B cell (primary cell): ENCODE measurements around the gene BCKDK. TPM values are rescaled to one million over a fixed set of nuclear protein-coding genes. Genes with fewer than 3 reads are reported as not detected.

Experiments
- ATAC-seq: fragments of 200-7000 bp; cut with Tn5 transposase; one replicate; pipeline ENCODE4 v1.10.0; 2021; ENCODE audit warnings: low read depth, mild to moderate bottlenecking, moderate number of reproducible peaks, moderate library complexity
- CTCF ChIA-PET: fragments of 350-600 bp; sonication (Branson Sonifier 250); formaldehyde crosslinking; loops from one replicate; lab custom pipeline; 2021; ENCODE audit warnings: antibody characterized with exemption, inconsistent platforms; lab: Charles Lee
- POLR2A ChIA-PET: fragments of 350-600 bp; sonication (Branson Sonifier 250); formaldehyde crosslinking; loops from one replicate; lab custom pipeline; 2021; ENCODE audit warnings: antibody characterized with exemption; lab: Charles Lee
- DNase-seq: peaks from one replicate; pipeline ENCODE4 v3.0.0; 2013
- H2AFZ ChIP-seq: 2 replicates; pipeline ENCODE4 v1.6.1; 2012; ENCODE audit warnings: mild to moderate bottlenecking, low read depth, low read length; ENCODE audit not compliant: insufficient read depth, poor library complexity, severe bottlenecking
- H3K27ac ChIP-seq, 2 donors: 1 replicate in 1 of 2; 2 replicates in 1 of 2; pipeline ENCODE4 v1.5.1; 2012 to 2013; ENCODE audit warnings: low read length in 2 of 2, mild to moderate bottlenecking in 2 of 2, moderate library complexity in 1 of 2
- H3K27me3 ChIP-seq, 4 experiments: fragments of 200-600 bp in 1 of 4; sonication (generic) in 1 of 4; replicated peaks in 1 of 4; 1 replicate in 2 of 4; 2 replicates in 2 of 4; pipeline versions ENCODE4 v1.6.1 to v1.7.0; 2013 to 2016; ENCODE audit warnings: low read length in 3 of 4, mild to moderate bottlenecking in 2 of 4, mixed read lengths in 1 of 4, moderate library complexity in 1 of 4; ENCODE audit not compliant: insufficient read depth in 4 of 4, control insufficient read depth in 3 of 4; ENCODE audit errors: control extremely low read depth in 1 of 4
- H3K36me3 ChIP-seq, 2 experiments: replicated peaks in 1 of 2; 1 replicate in 1 of 2; 2 replicates in 1 of 2; pipeline versions ENCODE4 v1.6.1 to v1.7.1; 2013; ENCODE audit warnings: low read length in 1 of 2; ENCODE audit not compliant: insufficient read depth in 2 of 2, control insufficient read depth in 1 of 2; ENCODE audit errors: control extremely low read depth in 1 of 2, extremely low read depth in 1 of 2
- H3K4me1 ChIP-seq, 2 donors: fragments of 200-600 bp in 1 of 2; sonication (generic) in 1 of 2; 1 replicate in 1 of 2; 2 replicates in 1 of 2; pipeline versions ENCODE4 v1.5.1 to v1.6.1; 2013 to 2017; ENCODE audit warnings: low read length in 2 of 2; ENCODE audit not compliant: control insufficient read depth in 2 of 2, insufficient read depth in 2 of 2
- H3K4me2 ChIP-seq: replicated peaks from 2 replicates; pipeline ENCODE3; 2012; ENCODE audit warnings: mild to moderate bottlenecking, low read depth, low read length; ENCODE audit not compliant: poor library complexity, severe bottlenecking
- H3K4me3 ChIP-seq, 5 experiments: fragments of 200-600 bp in 1 of 5; sonication (generic) in 1 of 5; 1 replicate in 3 of 5; 2 replicates in 2 of 5; pipeline versions ENCODE4 v1.5.1 to v1.7.0; 2011 to 2016; ENCODE audit warnings: low read length in 4 of 5, mild to moderate bottlenecking in 4 of 5, low read depth in 2 of 5, control low read depth in 1 of 5, moderate library complexity in 1 of 5; ENCODE audit not compliant: insufficient read depth in 1 of 5; ENCODE audit errors: control extremely low read depth in 1 of 5, extremely low read depth in 1 of 5
- H3K79me2 ChIP-seq: fragments of 200-600 bp; sonication (generic); one replicate; pipeline ENCODE4 v1.6.0; 2016; ENCODE audit warnings: low read length; ENCODE audit not compliant: control insufficient read depth, insufficient read depth
- H3K9ac ChIP-seq: fragments of 200-600 bp; sonication (generic); 2 replicates; pipeline ENCODE4 v1.6.1; 2017; ENCODE audit warnings: mild to moderate bottlenecking, low read length, moderate library complexity
- H3K9me3 ChIP-seq, 3 donors: one replicate each; pipeline versions ENCODE4 v1.6.1 to v1.7.1; 2013; ENCODE audit warnings: low read length in 2 of 3; ENCODE audit not compliant: control insufficient read depth in 2 of 3, insufficient read depth in 1 of 3; ENCODE audit errors: control extremely low read depth in 1 of 3
- H4K20me1 ChIP-seq: 2 replicates; pipeline ENCODE4 v1.6.0; 2012; ENCODE audit warnings: mild to moderate bottlenecking, low read length; ENCODE audit not compliant: insufficient read depth, control insufficient read depth, poor library complexity, severe bottlenecking
- H3K27ac Mint-ChIP-seq: one replicate; pipeline ENCODE4 v1.8.0; 2021; ENCODE audit warnings: mixed read lengths
- H3K27me3 Mint-ChIP-seq: one replicate; pipeline ENCODE4 v1.8.0; 2021; ENCODE audit warnings: mixed read lengths
- H3K4me1 Mint-ChIP-seq: one replicate; pipeline ENCODE4 v1.8.0; 2021; ENCODE audit warnings: mixed read lengths
- H3K4me3 Mint-ChIP-seq: one replicate; pipeline ENCODE4 v1.8.0; 2021; ENCODE audit warnings: mixed read lengths
- H3K9me3 Mint-ChIP-seq: one replicate; pipeline ENCODE4 v1.8.0; 2022; ENCODE audit warnings: mixed read lengths; ENCODE audit not compliant: insufficient read depth
- EZH2 ChIP-seq: IDR thresholded peaks from 2 replicates; pipeline ENCODE4 v1.6.1; 2012; ENCODE audit warnings: borderline replicate concordance, low read depth, mild to moderate bottlenecking, moderate library complexity, low read length; ENCODE audit not compliant: insufficient read depth, poor library complexity, severe bottlenecking
- WGBS: methylation state at CpG from one replicate; pipeline ENCODE4 v1.1.5; 2013; ENCODE audit warnings: missing lambda C conversion rate; ENCODE audit not compliant: insufficient coverage; 5-methylcytosine and 5-hydroxymethylcytosine counted together
- intact Hi-C: fragments of 100-400 bp; cut with micrococcal nuclease; formaldehyde crosslinking; loops from one replicate; pipeline ENCODE4 v1.10.0; 2022
- polyA plus RNA-seq: library from polyadenylated mRNA; depleted of rRNA; stranded (reverse); fragments of >200 nt; gene quantifications from 2 replicates; pipeline ENCODE4 v1.2.3, GENCODE V29; 2012
- total RNA-seq, 2 donors: library from RNA; stranded (reverse); fragments of 120-200 nt in 1 of 2; gene quantifications; 1 replicate in 1 of 2; 2 replicates in 1 of 2; pipeline versions ENCODE4 v1.2.3 to v1.2.4, GENCODE V29; 2013 to 2022
- TF ChIP-seq, protein P1 (sequence below): fragments of 200-600 bp; IDR thresholded peaks from one replicate; pipeline ENCODE4 v1.8.0; 2022; ENCODE audit warnings: antibody characterized with exemption, mild to moderate bottlenecking

The BCKDK gene
- total and polyA plus RNA-seq, 2 donors (not counting 1 experiment from before 2014, with no cell fraction given) = 24.7 to 27.6 TPM

DNA sequence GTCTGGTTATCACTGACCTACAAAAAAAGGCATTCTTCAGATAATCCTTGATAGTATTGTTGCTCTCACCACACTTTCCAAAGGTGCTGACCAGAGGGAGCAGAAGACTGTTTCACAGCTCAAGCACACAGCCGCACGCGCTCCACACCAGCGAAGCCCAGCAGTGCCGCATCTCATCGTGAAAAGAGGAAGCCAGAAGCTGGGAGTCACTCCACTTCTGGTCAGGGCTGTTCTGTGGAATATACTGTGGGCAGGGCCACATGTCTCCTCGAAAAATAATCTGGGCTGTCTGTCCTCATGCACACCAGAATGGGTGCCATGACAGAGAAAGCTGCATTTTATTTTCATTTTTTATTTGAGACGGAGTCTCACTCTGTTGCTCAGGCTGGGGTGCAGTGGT lies 49.0 kb downstream of the BCKDK start:
- 11% methylated on average over 8 of the region's 8 CpGs for WGBS
- no peak overlapping the region for H3K9ac ChIP-seq
- Mint-ChIP-seq H3K4me1 (peaks cover 8% of the 10 kb centered on the region), H3K27ac (no peak overlapping the region), H3K4me3 (no peak overlapping the region), H3K27me3 (peaks cover 5% of the 10 kb centered on the region), H3K9me3 (no peaks in the 10 kb centered on the region)
- peaks cover 0 to 2% (median 0%) of the 10 kb centered on the region in 4 experiments for H3K27me3 ChIP-seq
- H3K27ac ChIP-seq = no peak overlapping the region
- no peaks in the 10 kb centered on the region for H3K36me3 ChIP-seq
- no peak overlapping the region for H3K4me3 ChIP-seq
- DNase-seq = no peak
- TF ChIP-seq EZH2 = no peak
- TF ChIP-seq, protein P1, sequence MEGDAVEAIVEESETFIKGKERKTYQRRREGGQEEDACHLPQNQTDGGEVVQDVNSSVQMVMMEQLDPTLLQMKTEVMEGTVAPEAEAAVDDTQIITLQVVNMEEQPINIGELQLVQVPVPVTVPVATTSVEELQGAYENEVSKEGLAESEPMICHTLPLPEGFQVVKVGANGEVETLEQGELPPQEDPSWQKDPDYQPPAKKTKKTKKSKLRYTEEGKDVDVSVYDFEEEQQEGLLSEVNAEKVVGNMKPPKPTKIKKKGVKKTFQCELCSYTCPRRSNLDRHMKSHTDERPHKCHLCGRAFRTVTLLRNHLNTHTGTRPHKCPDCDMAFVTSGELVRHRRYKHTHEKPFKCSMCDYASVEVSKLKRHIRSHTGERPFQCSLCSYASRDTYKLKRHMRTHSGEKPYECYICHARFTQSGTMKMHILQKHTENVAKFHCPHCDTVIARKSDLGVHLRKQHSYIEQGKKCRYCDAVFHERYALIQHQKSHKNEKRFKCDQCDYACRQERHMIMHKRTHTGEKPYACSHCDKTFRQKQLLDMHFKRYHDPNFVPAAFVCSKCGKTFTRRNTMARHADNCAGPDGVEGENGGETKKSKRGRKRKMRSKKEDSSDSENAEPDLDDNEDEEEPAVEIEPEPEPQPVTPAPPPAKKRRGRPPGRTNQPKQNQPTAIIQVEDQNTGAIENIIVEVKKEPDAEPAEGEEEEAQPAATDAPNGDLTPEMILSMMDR = no peak
- CTCF ChIA-PET = interaction anchor here (0.9 to 5.2 kb wide), 3 partner anchors 13 to 312 kb away, joined by 3 to 34 read pairs (median 3); partner anchors contain the start of gene PYCARD
- H2AFZ ChIP-seq = no peak overlapping the region
- H3K4me1 ChIP-seq = peaks cover 0 to 6% of the 10 kb centered on the region in 2 donors
- no peaks in the 10 kb centered on the region for H4K20me1 ChIP-seq
- H3K4me2 ChIP-seq = peak overlapping the region; percentile 50
- no peaks in the 10 kb centered on the region for H3K79me2 ChIP-seq
- intact Hi-C loops = loop anchor here (5.0 kb wide), 1 partner anchor 170 kb away; the partner anchor contains the start of gene HSD3B7
- peak; percentile 53 for ATAC-seq
- POLR2A ChIA-PET = interaction anchor here (0.7 kb wide), 1 partner anchor 45 kb away, joined by 3 read pairs; no protein-coding TSS in a partner anchor
- H3K9me3 ChIP-seq = no peaks in the 10 kb centered on the region

Other genes with a start within 250 kb of the BCKDK start
- 30.5 and 31.6 TPM in 2 replicates for gene BCL7C, start 214.3 kb upstream of the BCKDK start, total RNA-seq
- gene BCL7C, start 214.3 kb upstream of the BCKDK start, polyA plus RNA-seq = 14.9 and 17.1 TPM in 2 replicates
- 0.81 and 1.0 TPM in 2 replicates for gene CTF1, start 211.8 kb upstream of the BCKDK start, total RNA-seq
- gene CTF1, start 211.8 kb upstream of the BCKDK start, polyA plus RNA-seq = 0.78 and 0.99 TPM in 2 replicates
- gene FBXL19, start 184.8 kb upstream of the BCKDK start, total RNA-seq = 25.0 and 29.5 TPM in 2 replicates
- 9.0 and 12.9 TPM in 2 replicates for gene FBXL19, start 184.8 kb upstream of the BCKDK start, polyA plus RNA-seq
- 51.8 and 55.8 TPM in 2 replicates for gene ORAI3, start 159.3 kb upstream of the BCKDK start, total RNA-seq
- gene ORAI3, start 159.3 kb upstream of the BCKDK start, polyA plus RNA-seq = 24.2 and 32.2 TPM in 2 replicates
- gene SETD1A, start 150.6 kb upstream of the BCKDK start, total RNA-seq = 37.2 and 39.5 TPM in 2 replicates
- 11.5 and 12.4 TPM in 2 replicates for gene SETD1A, start 150.6 kb upstream of the BCKDK start, polyA plus RNA-seq
- 1.0 and 1.2 TPM in 2 replicates for gene HSD3B7, start 123.2 kb upstream of the BCKDK start, total RNA-seq
- 0.65 and 0.89 TPM in 2 replicates for gene HSD3B7, start 123.2 kb upstream of the BCKDK start, polyA plus RNA-seq
- 2.2 and 2.7 TPM in 2 replicates for gene STX1B, start 97.7 kb upstream of the BCKDK start, total RNA-seq
- gene STX1B, start 97.7 kb upstream of the BCKDK start, polyA plus RNA-seq = 1.8 and 2.1 TPM in 2 replicates
- gene STX4, start 74.8 kb upstream of the BCKDK start, total RNA-seq = 111 and 120 TPM in 2 replicates
- gene STX4, start 74.8 kb upstream of the BCKDK start, polyA plus RNA-seq = 133 and 159 TPM in 2 replicates
- 11.1 and 12.0 TPM in 2 replicates for gene ZNF668, start 34.1 kb upstream of the BCKDK start, total RNA-seq
- 5.1 and 5.8 TPM in 2 replicates for gene ZNF668, start 34.1 kb upstream of the BCKDK start, polyA plus RNA-seq
- 45.9 and 51.7 TPM in 2 replicates for gene ZNF646, start 34.0 kb upstream of the BCKDK start, total RNA-seq
- gene ZNF646, start 34.0 kb upstream of the BCKDK start, polyA plus RNA-seq = 9.2 and 14.7 TPM in 2 replicates
- gene PRSS53, start 19.4 kb upstream of the BCKDK start, total RNA-seq = 10.7 and 10.8 TPM in 2 replicates
- 10.1 and 11.6 TPM in 2 replicates for gene PRSS53, start 19.4 kb upstream of the BCKDK start, polyA plus RNA-seq
- 36.8 and 45.7 TPM in 2 replicates for gene VKORC1, start 13.6 kb upstream of the BCKDK start, total RNA-seq
- 22.3 and 31.8 TPM in 2 replicates for gene VKORC1, start 13.6 kb upstream of the BCKDK start, polyA plus RNA-seq
- 100.0 and 102 TPM in 2 replicates for gene KAT8, start 9.3 kb downstream of the BCKDK start, total RNA-seq
- gene KAT8, start 9.3 kb downstream of the BCKDK start, polyA plus RNA-seq = 102 TPM in 2 replicates
- not detected in 2 replicates for gene PRSS8, start 27.3 kb downstream of the BCKDK start, total RNA-seq
- not detected in 2 replicates for gene PRSS8, start 27.3 kb downstream of the BCKDK start, polyA plus RNA-seq
- gene PRSS36, start 41.7 kb downstream of the BCKDK start, total RNA-seq = 1.6 TPM in 1 of 2 replicates, not detected in the other
- 0.20 and 1.0 TPM in 2 replicates for gene PRSS36, start 41.7 kb downstream of the BCKDK start, polyA plus RNA-seq
- 585 and 597 TPM in 2 replicates for gene FUS, start 71.8 kb downstream of the BCKDK start, total RNA-seq
- 181 and 386 TPM in 2 replicates for gene FUS, start 71.8 kb downstream of the BCKDK start, polyA plus RNA-seq
- 31.8 and 35.7 TPM in 2 replicates for gene PYCARD, start 94.4 kb downstream of the BCKDK start, total RNA-seq
- 36.3 and 72.0 TPM in 2 replicates for gene PYCARD, start 94.4 kb downstream of the BCKDK start, polyA plus RNA-seq
- 0.02 and 0.05 TPM in 2 replicates for gene TRIM72, start 105.7 kb downstream of the BCKDK start, total RNA-seq
- 0.03 and 0.09 TPM in 2 replicates for gene TRIM72, start 105.7 kb downstream of the BCKDK start, polyA plus RNA-seq
- gene PYDC1, start 108.7 kb downstream of the BCKDK start, total RNA-seq = not detected in 2 replicates
- gene PYDC1, start 108.7 kb downstream of the BCKDK start, polyA plus RNA-seq = not detected in 2 replicates
- 28.4 and 34.3 TPM in 2 replicates for gene ITGAM, start 151.6 kb downstream of the BCKDK start, total RNA-seq
- gene ITGAM, start 151.6 kb downstream of the BCKDK start, polyA plus RNA-seq = 32.9 and 66.3 TPM in 2 replicates
- gene ITGAX, start 246.8 kb downstream of the BCKDK start, total RNA-seq = 48.0 and 51.7 TPM in 2 replicates
- 39.2 and 78.8 TPM in 2 replicates for gene ITGAX, start 246.8 kb downstream of the BCKDK start, polyA plus RNA-seq